Stimulated activated CD8-positive, alpha-beta memory T cell treated with anti-CD3 and anti-CD28 coated beads, Interleukin-12 subunit alpha, Interleukin-12 subunit beta, amount 100 ng/mL, for 4 hours (primary cell): ENCODE data around the gene SNX6.
"Not testable (repeated sequence)": the region's sequence is repeated elsewhere in the genome, so short reads cannot be mapped to it uniquely, and the experiment has no call there.

ENCODE experiments used
- DNase-seq: peaks from one replicate; pipeline ENCODE4 v3.0.0-alpha.2; 2020; ENCODE audit warnings: low read depth

The SNX6 gene

DNA sequence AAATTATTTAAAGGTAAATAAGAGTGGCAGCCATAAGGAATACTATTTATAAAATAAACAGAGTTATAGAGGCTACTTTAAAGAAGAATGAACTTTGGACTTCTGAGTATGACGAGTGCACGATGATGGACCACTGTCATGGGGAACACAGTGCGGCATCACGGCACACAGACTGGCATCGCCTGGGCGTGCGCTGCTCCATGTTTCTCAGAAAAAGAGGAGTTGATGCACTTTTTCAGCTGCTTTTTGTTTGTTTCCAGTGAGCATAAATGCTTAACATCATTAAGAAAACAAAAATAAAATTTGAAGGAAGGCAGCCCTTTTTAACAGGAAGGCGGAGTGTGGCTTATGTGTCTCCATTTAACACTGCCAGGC is 67.2 kb downstream of the SNX6 start:
- no peak for DNase-seq

DNA sequence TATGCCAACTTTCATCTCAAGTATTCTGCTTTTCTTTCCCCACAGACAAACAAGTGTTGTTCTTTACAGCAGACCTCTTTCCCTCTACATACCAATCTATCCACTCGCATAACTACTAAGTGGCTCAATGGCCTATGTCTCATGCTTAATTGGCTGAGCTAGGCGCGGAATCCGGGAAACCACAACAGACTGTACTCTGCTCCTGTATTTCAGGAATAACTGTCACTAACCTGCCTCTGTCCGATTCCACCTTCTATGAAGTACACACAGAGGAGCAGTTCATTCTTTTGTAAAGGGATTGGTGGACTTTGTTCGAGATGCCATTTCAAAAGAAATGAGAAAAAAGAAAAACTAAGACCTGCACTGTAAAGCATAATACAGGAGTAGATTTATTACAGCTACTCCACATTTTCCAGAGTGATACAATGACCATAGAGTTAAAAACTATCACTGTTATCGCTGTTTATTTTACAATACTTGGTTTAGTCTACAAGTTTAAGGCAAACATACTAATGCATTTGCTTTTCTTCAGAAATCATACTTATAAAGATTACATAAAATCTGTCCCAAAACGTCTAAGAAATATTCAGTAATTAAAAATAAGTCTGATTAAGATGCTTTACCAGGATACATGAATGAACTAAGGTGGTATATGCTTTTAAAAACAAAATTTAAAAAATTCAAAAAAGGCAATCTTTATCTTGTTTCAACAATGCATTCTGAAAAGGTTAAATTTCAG is 67.7 kb downstream of the SNX6 start:
- DNase-seq, result not testable (repeated sequence)

DNA sequence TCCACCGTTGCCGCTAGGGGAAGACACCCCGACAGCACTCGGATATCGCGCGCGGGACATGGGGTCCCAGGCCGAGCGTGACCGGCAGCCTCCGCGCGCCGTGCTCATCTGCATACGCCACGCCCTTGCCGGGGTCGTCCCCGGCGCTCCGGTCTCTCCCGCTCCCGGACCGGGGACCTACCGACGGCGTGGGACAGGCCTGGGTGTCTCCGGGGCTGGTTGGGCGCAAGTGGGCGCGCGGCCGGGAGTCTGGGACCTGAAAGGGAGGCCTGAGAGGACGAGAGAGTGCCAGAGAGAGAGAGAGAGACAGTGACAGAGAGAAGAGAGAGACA is 73.5 kb downstream of the SNX6 start:
- DNase-seq, result not testable (repeated sequence)

- not testable (repeated sequence) for DNase-seq
Observed at GRCh38 chr14:34555583-34556497, 74.1 kb downstream of the SNX6 start.

DNA sequence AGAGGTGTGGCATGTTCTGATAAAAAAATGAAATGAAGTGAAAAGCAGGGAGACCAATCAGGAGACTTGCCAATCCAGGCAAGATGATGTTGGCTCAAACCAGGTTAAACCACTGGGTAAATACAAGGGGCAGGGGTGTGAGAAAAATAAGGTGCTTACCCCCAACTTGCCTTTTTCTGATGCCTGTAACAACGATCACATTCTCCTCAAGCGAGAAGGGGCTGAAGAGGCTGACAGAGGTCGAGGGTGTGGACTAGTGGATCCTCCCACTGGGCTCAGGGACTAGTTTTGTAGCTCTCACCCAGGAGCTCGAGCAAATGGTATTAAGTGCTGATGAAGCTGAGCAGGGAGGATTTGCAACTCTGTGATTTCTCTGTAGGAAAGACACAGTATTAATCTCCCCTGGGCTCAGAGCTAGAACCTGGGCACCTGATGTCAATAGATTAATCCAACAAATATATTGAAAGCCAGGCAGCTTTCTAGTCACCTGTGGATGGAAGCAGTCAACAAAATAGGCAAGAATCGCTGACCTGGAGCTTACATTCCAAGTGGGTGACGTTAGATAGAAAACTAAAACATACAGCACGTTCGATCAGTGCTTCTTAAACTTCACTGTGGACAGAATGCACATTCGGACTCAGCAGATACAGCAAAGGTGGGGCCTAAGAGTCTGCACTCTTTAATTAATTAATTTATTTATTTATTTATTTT is 75.3 kb downstream of the SNX6 start:
- no peak for DNase-seq

- DNase-seq, result not testable (repeated sequence)
Observed at GRCh38 chr14:34549276-34549966, 80.5 kb downstream of the SNX6 start.

DNA sequence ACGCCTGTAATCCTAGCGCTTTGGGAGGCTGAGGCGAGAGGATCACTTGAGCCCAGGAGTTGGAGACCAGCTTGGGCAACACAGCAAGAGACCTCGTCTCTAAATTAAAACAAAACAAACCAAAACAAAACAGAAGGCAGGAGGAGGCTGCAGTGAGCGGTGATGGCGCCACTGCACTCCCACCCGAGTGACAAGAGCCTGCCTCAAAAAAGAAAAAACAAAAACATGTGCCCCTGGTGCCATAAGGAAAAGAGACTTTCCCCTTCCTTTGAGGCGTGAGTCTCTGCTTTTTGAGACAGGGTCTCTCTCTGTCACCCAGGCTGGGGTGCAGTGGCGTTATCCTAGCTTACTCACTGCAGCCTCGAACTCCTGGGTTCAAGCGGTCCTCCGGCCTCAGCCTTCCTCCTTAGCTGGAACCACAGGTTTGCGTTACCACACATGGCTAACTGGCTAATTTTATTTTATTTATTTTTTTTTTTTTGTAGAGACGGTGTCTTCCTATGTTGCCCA is 81.4 kb downstream of the SNX6 start:
- DNase-seq, result no peak

GRCh38 chr14:34547136-34547520 is 82.8 kb downstream of the SNX6 start:
- not testable (repeated sequence) for DNase-seq

DNA sequence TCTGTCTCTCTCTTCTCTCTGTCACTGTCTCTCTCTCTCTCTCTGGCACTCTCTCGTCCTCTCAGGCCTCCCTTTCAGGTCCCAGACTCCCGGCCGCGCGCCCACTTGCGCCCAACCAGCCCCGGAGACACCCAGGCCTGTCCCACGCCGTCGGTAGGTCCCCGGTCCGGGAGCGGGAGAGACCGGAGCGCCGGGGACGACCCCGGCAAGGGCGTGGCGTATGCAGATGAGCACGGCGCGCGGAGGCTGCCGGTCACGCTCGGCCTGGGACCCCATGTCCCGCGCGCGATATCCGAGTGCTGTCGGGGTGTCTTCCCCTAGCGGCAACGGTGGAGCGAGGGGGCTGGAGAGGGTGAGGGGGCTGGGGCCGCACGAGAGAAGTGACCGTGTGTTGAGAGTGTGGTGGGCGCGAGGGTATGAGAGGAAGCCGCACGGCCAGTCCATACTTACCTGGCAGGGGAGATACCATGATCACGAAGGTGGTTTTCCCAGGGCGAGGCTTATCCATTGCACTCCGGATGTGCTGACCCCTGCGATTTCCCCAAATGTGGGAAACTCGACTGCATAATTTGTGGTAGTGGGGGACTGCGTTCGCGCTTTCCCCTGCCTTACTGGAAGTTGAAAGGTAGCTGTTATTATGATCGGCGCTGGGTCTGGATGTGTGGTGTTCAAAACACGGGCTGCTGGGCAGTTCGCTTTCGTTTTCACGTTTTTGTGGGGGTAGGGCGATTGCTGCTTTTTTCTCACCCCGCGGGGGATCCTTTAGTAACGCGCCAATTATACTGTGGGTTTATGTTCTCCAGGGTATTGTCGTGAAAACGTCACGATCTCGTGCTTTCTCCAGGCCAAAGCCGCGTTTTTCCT is 83.4 kb downstream of the SNX6 start:
- not testable (repeated sequence) for DNase-seq

GRCh38 chr14:34540181-34541059 is 89.5 kb downstream of the SNX6 start:
- not testable (repeated sequence) for DNase-seq

- peak; percentile 86 for DNase-seq
Observed at GRCh38 chr14:34539407-34540180, 90.4 kb downstream of the SNX6 start, which contains the start of gene EAPP. TSS of gene EAPP (minus strand) at chr14:34539701. CDS start at chr14:34539628, 73 bp downstream.

- no peak for DNase-seq
Observed at GRCh38 chr14:34538871-34539406, 91.0 kb downstream of the SNX6 start.

- not testable (repeated sequence) for DNase-seq
Observed at GRCh38 chr14:34538096-34538495, 91.9 kb downstream of the SNX6 start.

DNA sequence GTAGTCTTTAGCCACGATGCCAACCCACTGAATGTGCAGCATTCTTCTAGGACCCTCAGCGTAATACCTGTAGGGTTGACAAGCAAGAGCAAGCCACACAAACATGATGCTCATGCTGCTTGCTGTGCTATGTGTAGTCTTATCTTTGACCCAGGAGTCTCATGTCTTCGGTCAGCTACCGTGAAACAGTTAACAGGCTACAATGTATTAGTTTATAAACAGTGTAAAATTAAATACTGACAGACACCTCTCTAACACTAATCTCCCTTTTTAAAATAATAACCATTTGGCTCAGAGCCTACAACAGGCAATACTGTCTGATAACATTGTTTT is 92.3 kb downstream of the SNX6 start:
- DNase-seq, result no peak

GRCh38 chr14:34536951-34537676 is 92.8 kb downstream of the SNX6 start:
- DNase-seq, result no peak

- no peak for DNase-seq
Observed at GRCh38 chr14:34527591-34527990, 102.4 kb downstream of the SNX6 start.

- not testable (repeated sequence) for DNase-seq
Observed at GRCh38 chr14:34524216-34524615, 105.7 kb downstream of the SNX6 start.

DNA sequence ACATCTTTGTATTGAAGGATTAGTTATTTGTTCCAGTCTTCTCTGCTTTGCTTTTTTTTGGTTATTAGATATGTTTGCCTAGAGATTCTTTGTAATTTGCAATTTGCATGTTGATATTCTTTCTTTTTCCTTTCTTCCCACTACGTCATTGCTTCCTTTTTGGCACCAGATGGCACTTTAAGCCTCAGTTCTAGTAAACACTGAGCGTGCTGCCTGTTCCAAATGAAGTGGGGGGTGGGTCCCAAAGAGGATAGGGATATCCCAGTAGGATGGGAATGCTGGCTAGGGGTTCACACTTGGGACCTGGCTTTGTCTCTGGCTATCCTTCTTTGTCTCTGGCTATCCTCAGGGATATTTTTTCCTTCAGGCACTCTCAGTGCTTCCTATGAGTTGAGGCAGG is 107.5 kb downstream of the SNX6 start:
- DNase-seq, result no peak
